ENCODE results near the gene GALNT7.
"Not testable (repeated sequence)": the region's sequence is repeated elsewhere in the genome, so short reads cannot be mapped to it uniquely, and the experiment has no call there.

GALNT7 gene, protein sequence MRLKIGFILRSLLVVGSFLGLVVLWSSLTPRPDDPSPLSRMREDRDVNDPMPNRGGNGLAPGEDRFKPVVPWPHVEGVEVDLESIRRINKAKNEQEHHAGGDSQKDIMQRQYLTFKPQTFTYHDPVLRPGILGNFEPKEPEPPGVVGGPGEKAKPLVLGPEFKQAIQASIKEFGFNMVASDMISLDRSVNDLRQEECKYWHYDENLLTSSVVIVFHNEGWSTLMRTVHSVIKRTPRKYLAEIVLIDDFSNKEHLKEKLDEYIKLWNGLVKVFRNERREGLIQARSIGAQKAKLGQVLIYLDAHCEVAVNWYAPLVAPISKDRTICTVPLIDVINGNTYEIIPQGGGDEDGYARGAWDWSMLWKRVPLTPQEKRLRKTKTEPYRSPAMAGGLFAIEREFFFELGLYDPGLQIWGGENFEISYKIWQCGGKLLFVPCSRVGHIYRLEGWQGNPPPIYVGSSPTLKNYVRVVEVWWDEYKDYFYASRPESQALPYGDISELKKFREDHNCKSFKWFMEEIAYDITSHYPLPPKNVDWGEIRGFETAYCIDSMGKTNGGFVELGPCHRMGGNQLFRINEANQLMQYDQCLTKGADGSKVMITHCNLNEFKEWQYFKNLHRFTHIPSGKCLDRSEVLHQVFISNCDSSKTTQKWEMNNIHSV

DNA sequence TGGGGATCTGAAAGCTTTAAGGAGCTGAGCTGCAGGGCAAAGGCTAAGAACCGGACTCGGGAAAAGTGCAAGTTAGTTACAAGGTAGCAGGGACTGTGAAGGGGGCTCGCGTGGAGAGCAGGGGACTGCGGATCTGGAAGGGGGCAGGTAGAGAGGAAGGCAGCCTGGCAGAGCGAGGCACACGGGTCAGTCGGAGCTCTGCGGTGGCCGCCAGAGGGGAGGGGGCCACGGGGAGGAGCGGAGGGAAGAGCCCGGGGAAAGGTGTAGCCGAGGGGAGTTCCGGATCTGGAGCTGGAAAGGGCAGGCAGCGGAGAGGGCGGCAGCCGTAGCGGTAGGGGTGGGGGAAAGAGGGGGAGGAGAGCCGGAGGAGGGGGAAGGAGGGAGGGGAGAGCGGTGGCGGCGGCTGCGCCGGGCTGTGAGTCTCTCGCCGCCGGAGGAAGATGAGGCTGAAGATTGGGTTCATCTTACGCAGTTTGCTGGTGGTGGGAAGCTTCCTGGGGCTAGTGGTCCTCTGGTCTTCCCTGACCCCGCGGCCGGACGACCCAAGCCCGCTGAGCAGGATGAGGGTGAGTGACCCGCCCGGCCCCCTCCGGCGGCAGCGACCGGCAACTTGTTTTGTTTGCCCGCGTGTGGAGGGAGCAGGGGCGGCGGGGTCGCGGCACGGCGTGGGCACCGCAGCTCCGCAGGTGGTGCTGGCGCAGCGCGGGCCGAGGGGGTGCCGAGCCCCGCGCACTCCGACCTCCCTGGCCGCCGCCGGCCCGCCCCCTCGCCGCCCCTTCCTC is at the start of gene GALNT7:
GALNT7 (plus strand) TSS at position 416 of the 782 bp plus-strand sequence; CDS start at position 441, 25 bp downstream.
- DNase-seq, result peak; percentile 73 to 84

DNA sequence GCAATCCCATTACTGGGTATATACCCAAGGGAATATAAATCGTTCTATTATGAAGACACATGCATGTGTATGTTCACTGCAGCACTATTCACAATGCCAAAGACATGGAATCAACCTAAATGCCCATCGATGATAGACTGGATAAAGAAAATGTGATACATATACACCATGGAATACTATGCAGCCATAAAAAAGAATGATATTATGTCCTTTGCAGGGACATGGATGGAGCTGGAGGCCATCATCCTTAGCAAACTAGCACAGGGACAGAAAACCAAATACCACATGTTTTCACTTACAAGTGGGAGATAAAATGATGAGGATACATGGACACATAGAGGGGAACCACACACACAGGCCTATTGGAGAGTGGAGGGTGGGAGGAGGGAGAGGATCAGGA is 49.8 kb upstream of the GALNT7 start:
- not testable (repeated sequence) for DNase-seq

- no peak for DNase-seq
Observed at GRCh38 chr4:173119818-173120217, 48.8 kb upstream of the GALNT7 start.

DNA sequence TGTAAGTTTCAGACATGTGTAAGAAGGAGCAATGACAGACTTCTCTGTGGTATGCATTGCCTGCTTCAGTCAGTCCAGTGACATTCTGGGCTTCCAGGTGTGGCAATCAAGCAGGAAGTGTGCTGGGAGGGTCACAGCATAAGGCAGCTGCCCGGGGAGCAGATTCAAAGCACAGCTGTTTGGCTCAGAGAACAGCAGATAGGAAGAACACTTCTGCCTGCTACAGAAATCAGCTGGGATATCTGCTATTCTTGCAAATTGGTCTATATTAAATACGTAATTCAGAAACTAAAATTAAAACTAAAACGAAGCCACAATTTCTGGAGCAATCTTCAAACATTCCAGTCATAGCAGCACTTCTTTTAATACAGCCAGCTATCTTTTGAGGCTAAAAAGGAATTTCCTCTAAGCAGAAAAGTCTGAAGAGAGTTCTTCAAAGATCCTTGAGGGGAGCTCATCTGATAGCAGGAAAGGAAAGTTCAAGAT is 47.5 kb upstream of the GALNT7 start:
- DNase-seq, result peak in 1 of 2 experiments; percentile 35

GRCh38 chr4:173124209-173124865 is 44.3 kb upstream of the GALNT7 start:
- DNase-seq, result no peak

- no peak for DNase-seq
Observed at GRCh38 chr4:173125216-173125812, 43.3 kb upstream of the GALNT7 start.

- no peak for DNase-seq
Observed at GRCh38 chr4:173128199-173128890, 40.3 kb upstream of the GALNT7 start.

DNA sequence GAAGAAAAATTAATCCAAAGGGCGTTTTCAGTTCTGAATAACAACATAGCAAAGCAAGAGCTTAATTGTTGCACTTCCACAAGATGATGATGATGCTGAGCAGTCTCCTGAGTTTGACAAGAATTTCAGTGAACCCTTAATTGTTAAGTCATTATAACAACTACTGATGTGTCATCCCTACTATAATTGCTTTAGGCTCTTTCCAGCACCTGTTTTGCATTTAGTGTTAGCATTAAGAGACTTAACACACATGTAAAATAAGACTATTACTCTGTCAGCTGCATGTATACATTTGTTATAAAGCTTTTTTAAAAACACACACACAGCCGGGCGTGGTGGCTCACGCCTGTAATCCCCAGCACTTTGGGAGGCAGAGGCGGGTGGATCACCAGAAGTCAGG is 37.9 kb upstream of the GALNT7 start:
- DNase-seq, result no peak

- DNase-seq, result no peak
Observed at GRCh38 chr4:173134426-173134825, 34.2 kb upstream of the GALNT7 start.

GRCh38 chr4:173135241-173135847 is 33.3 kb upstream of the GALNT7 start:
- no peak for DNase-seq

- no peak for DNase-seq
Observed at GRCh38 chr4:173138624-173139023, 30.0 kb upstream of the GALNT7 start.

DNA sequence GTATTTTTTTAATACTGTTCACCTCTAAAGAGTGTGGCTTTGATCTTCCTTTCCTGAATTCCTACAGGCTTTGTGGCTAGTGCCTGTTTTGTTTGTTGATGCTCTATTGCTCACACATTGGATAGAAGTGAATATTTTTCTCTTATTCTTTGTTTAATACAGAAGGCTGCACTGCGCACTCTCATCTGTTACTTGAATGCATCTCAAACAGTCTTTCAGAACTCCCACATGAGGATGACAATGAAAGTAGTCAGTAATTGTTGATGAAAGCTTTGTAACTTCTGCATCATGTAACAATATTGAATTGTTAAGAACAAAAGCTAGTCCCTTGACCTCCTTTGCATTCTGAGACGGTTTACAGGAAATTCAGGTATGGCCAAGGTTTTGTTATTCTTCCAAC is 29.1 kb upstream of the GALNT7 start:
- no peak for DNase-seq

GRCh38 chr4:173145131-173145530 is 23.5 kb upstream of the GALNT7 start:
- no peak for DNase-seq

- no peak for DNase-seq
Observed at GRCh38 chr4:173146456-173146855, 22.2 kb upstream of the GALNT7 start.

DNA sequence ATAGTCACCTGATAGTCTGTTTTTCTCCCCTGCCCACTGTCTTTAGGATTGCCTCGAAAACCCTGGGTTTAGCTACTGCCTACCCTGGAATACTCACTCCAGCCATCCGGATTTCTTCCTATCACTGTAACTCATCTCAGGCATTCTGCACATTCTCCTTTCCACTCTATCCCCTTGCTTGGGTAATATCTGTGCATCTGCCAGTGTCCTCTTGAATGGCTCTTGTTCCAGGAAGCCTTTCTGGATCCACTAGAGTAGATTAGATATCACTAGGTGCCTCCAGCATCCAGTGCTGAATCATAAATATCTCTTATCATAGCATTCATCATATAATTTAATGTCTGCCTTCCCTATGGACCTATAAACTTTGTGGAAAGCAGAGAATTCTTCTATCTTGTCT is 17.1 kb upstream of the GALNT7 start:
- DNase-seq, result no peak

DNA sequence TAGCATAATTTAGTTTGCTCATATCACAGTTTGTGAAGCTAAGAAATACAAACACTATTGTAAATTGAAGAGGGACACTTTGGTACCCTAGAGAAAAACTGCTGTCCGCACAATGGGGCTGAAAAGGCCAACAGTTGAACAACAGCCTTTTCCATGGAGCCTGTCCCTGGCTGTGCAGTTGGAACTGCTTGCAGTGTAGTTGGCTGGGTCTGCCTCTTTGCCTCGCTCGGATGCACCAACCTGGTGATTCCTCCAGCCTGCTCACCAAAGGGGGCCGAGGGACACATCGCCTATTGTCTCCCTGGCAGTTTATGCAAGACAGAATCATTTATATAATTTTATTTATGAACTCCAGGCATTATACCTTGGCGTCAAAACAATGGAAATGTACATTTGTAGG is 16.5 kb upstream of the GALNT7 start:
- no peak for DNase-seq

DNA sequence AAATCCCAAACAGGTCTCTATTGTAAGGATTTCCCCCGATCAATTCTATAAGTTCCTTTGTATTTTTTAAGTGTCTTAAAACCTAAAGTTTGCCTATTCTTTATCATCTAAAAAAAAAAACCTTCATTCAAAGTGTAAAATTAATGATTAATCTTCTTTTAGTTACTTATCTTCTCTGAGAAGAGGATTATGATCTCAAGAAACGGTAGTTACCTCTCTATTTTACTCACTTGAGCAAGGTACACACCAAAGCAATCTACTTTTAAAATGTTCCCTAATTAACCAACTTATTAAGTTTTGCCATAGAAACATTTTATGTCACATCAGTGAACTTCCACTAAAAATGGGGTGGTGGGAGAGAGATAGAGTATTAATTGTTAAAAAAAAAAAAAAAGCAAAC is 15.2 kb upstream of the GALNT7 start:
- no peak for DNase-seq

- no peak for DNase-seq
Observed at GRCh38 chr4:173159791-173160190, 8.8 kb upstream of the GALNT7 start.

- DNase-seq, result no peak
Observed at GRCh38 chr4:173160871-173161270, 7.7 kb upstream of the GALNT7 start.

GRCh38 chr4:173161311-173161710 is 7.3 kb upstream of the GALNT7 start:
- no peak for DNase-seq

DNA sequence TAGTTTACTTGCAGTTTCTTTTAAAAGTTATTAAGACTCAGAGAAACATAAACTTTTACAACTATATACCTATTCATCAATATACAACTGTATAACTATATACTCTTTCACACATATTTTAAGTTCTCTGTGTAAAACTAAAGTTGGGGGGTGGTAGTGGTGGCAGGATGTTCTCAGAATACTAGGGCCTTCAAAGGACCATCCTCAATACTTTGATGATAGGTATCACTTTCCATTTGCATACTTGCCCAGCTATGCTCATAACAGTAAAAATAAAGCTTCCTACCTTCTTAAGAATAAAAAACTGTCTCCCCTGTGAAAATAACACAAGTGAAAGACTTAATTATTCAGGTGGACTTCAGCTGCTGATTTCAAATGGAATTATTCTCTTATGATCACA is 2.9 kb upstream of the GALNT7 start:
- no peak for DNase-seq
